Vagina (tissue), 2 donors: Measurements from ENCODE around the gene MYO10.

Experiments used
- CTCF ChIP-seq, 3 experiments: fragments of 450-650 bp in 2 of 3; fragments of 200-600 bp in 1 of 3; sonication (generic) in 1 of 3; IDR thresholded peaks; one replicate each; pipeline ENCODE4 v1.5.1; 2017 to 2019; ENCODE audit warnings: antibody characterized with exemption in 3 of 3, mild to moderate bottlenecking in 2 of 3, moderate library complexity in 2 of 3
- POLR2AphosphoS5 ChIP-seq, 2 donors: sonication (generic); formaldehyde crosslinking; IDR thresholded peaks; one replicate each; pipeline ENCODE4 v1.9.0; 2017; ENCODE audit warnings: antibody characterized with exemption in 2 of 2, mild to moderate bottlenecking in 2 of 2, low read depth in 1 of 2; ENCODE audit not compliant: insufficient read depth in 1 of 2

GRCh38 chr5:16913187-16914107, 22.6 kb downstream of the MYO10 start:
- TF ChIP-seq CTCF (IDR thresholded peaks at IDR 0.05) (no peak), POLR2AphosphoS5 (IDR thresholded peaks at IDR 0.05; ENCODE audit: insufficient read depth in 1 of 2, low read depth in 1 of 2) (peak in 1 of 2 donors; percentile 21)
